ENCODE measurements around the gene WBP11.

GRCh38 chr12:14841761-14842160 lies 38.5 kb upstream of the WBP11 start:
- TF ChIP-seq TARDBP (CRISPR knock-in tag; IDR thresholded peaks at IDR 0.05) (0 out of 2 replicates have a peak, but pooled peaks have one; percentile 39), EP300 (IDR thresholded peaks at IDR 0.05; ENCODE audit: low read depth in 2 of 2, low read length in 2 of 2) (no peak), EP300 (CRISPR knock-in tag; IDR thresholded peaks at IDR 0.05; ENCODE audit: borderline replicate concordance) (no peak), ZNF274 (CRISPR knock-in tag; IDR thresholded peaks at IDR 0.05) (no peak), RCOR2 (CRISPR knock-in tag; IDR thresholded peaks at IDR 0.05) (no peak), RXRA (CRISPR knock-in tag; IDR thresholded peaks at IDR 0.05) (no peak; the same call in 1 of the 2 replicates), ATF3 (CRISPR knock-in tag; IDR thresholded peaks at IDR 0.05) (no peak), MYC (CRISPR knock-in tag; IDR thresholded peaks at IDR 0.05; ENCODE audit: borderline replicate concordance) (no peak), ZBTB37 (CRISPR knock-in tag; IDR thresholded peaks at IDR 0.05) (no peak), TCF7L2 (IDR thresholded peaks at IDR 0.05; ENCODE audit: low read depth, low read length) (no peak), CTCF (CRISPR knock-in tag; IDR thresholded peaks at IDR 0.05) (no peak), NR1H2 (CRISPR knock-in tag; IDR thresholded peaks at IDR 0.05; ENCODE audit: borderline replicate concordance, low read depth) (no peak), POLR2AphosphoS5 (IDR thresholded peaks at IDR 0.05; ENCODE audit: low read depth, low read length) (peak; percentile 61), ZFP1 (CRISPR knock-in tag; IDR thresholded peaks at IDR 0.05) (no peak), DNMT1 (CRISPR knock-in tag; IDR thresholded peaks at IDR 0.05) (no peak)
